A549 (cell line): ENCODE results near the gene PKN1. TPM values are rescaled to one million over a fixed set of nuclear protein-coding genes. Genes with fewer than 3 reads are reported as not detected.

ENCODE experiments used
- ATAC-seq, 2 experiments: fragments of 200-7000 bp in 1 of 2; fragments of >200 bp in 1 of 2; cut with Nextera tagmentation in 1 of 2; cut with Tn5 transposase in 1 of 2; 3 replicates each; pipeline versions ENCODE4 v1.8.0 to v1.9.1; 2018 to 2020; ENCODE audit warnings: mild to moderate bottlenecking in 1 of 2, moderate library complexity in 1 of 2
- CTCF ChIA-PET: fragments of 300-600 bp; sonication (Branson Sonifier 250); formaldehyde crosslinking; extraction: SDS; loops from one replicate; lab custom pipeline; 2021; ENCODE audit warnings: antibody characterized with exemption, inconsistent platforms; lab: Yijun Ruan, JAX
- POLR2A ChIA-PET: fragments of 350-600 bp; formaldehyde crosslinking; extraction: SDS; loops from one replicate; lab custom pipeline; 2021; ENCODE audit warnings: antibody characterized with exemption, inconsistent platforms; lab: Yijun Ruan, JAX
- DNase-seq, 2 experiments: peaks; one replicate each; pipeline versions ENCODE4 v3.0.0 to v3.0.0-alpha.2; 2011 to 2016; ENCODE audit warnings: low read depth in 1 of 2, low spot score in 1 of 2
- FAIRE-seq: peaks from 2 replicates; lab custom pipeline; 2011; peaks lifted over from hg19 to GRCh38; lab: Jason Lieb, UNC
- H3K27ac ChIP-seq, 2 experiments: fragments of >200 bp; sonication (Bioruptor Twin); formaldehyde crosslinking; 3 replicates each; pipeline ENCODE4 v1.5.1; 2016 to 2017
- H3K4me1 ChIP-seq: fragments of >200 bp; sonication (Bioruptor Twin); formaldehyde crosslinking; 3 replicates; pipeline ENCODE4 v1.6.1; 2016
- H3K4me2 ChIP-seq: fragments of >200 bp; sonication (Bioruptor Twin); formaldehyde crosslinking; 3 replicates; pipeline ENCODE4 v1.6.1; 2016
- H3K4me3 ChIP-seq: fragments of >200 bp; sonication (Bioruptor Twin); formaldehyde crosslinking; 3 replicates; pipeline ENCODE4 v1.5.1; 2016
- H3K9me3 ChIP-seq: fragments of >200 bp; sonication (Bioruptor Twin); formaldehyde crosslinking; 3 replicates; pipeline ENCODE4 v1.6.1; 2016
- ATOH8 ChIP-seq: fragments of 250-450 bp; sonication (Bioruptor Pico); IDR thresholded peaks from 2 replicates; pipeline ENCODE4 v1.5.0; 2020; ENCODE audit warnings: low read depth, mild to moderate bottlenecking, moderate library complexity
- CBX2 ChIP-seq: fragments of 200-600 bp; sonication (generic); IDR thresholded peaks from 2 replicates; pipeline ENCODE4 v1.6.1; 2016; ENCODE audit warnings: low read depth, mild to moderate bottlenecking, borderline replicate concordance
- CTCF ChIP-seq: fragments of >200 bp; sonication (Bioruptor Twin); formaldehyde crosslinking; IDR thresholded peaks from 3 replicates; pipeline ENCODE4 v1.5.1; 2016
- EHMT2 ChIP-seq: fragments of 200-600 bp; sonication (generic); IDR thresholded peaks from 2 replicates; pipeline ENCODE4 v1.6.1; 2016; ENCODE audit warnings: antibody characterized with exemption, low read depth, mild to moderate bottlenecking, moderate library complexity
- FOSB ChIP-seq: fragments of 250-450 bp; sonication (Bioruptor Pico); IDR thresholded peaks from 2 replicates; pipeline ENCODE4 v1.5.0; 2020; ENCODE audit warnings: mild to moderate bottlenecking, moderate library complexity
- FOXS1 ChIP-seq: fragments of 250-450 bp; sonication (Bioruptor Pico); IDR thresholded peaks from 2 replicates; pipeline ENCODE4 v1.5.0; 2020; ENCODE audit warnings: mild to moderate bottlenecking, moderate library complexity
- HMGXB4 ChIP-seq: fragments of 250-450 bp; sonication (Bioruptor Pico); IDR thresholded peaks from 2 replicates; pipeline ENCODE4 v1.5.0; 2021; ENCODE audit warnings: mild to moderate bottlenecking, moderate library complexity, borderline replicate concordance
- HOXA7 ChIP-seq: fragments of 250-450 bp; sonication (Bioruptor Pico); IDR thresholded peaks from 2 replicates; pipeline ENCODE4 v1.5.0; 2020; ENCODE audit warnings: mild to moderate bottlenecking, moderate library complexity
- HOXB5 ChIP-seq: fragments of 250-450 bp; sonication (Bioruptor Pico); IDR thresholded peaks from 2 replicates; pipeline ENCODE4 v1.5.0; 2020; ENCODE audit warnings: mild to moderate bottlenecking, moderate library complexity
- JUNB ChIP-seq: fragments of >200 bp; sonication (Bioruptor Twin); formaldehyde crosslinking; IDR thresholded peaks from 2 replicates; pipeline ENCODE4 v1.6.1; 2016
- KDM1A ChIP-seq: fragments of 200-600 bp; sonication (generic); IDR thresholded peaks from 2 replicates; pipeline ENCODE4 v1.6.1; 2016; ENCODE audit warnings: low read depth, mild to moderate bottlenecking
- PHF8 ChIP-seq: fragments of 200-600 bp; sonication (generic); IDR thresholded peaks from 2 replicates; pipeline ENCODE4 v1.6.1; 2016; ENCODE audit warnings: low read depth, mild to moderate bottlenecking, antibody characterized with exemption, moderate library complexity, borderline replicate concordance
- POLR2AphosphoS2 ChIP-seq: conservative IDR thresholded peaks from 2 replicates; pipeline ENCODE4 v1.6.1; 2012; ENCODE audit warnings: low read length, improper control_type of control experiment, inconsistent platforms
- REST ChIP-seq: fragments of 200-600 bp; sonication (generic); IDR thresholded peaks from 2 replicates; pipeline ENCODE4 v1.6.1; 2016; ENCODE audit warnings: antibody characterized with exemption, mild to moderate bottlenecking, moderate library complexity
- SREBF2 ChIP-seq: fragments of 450-650 bp; IDR thresholded peaks from 2 replicates; pipeline ENCODE4 v1.6.1; 2014; ENCODE audit warnings: mild to moderate bottlenecking, moderate library complexity
- ZFP36 ChIP-seq: fragments of 450-650 bp; IDR thresholded peaks from 2 replicates; pipeline ENCODE4 v1.6.1; 2014; ENCODE audit warnings: borderline replicate concordance; ENCODE audit not compliant: partially characterized antibody
- WGBS: methylation state at CpG from one replicate; pipeline ENCODE4 v1.1.6; 2017; ENCODE audit errors: missing lambda C conversion rate; 5-methylcytosine and 5-hydroxymethylcytosine counted together
- polyA plus RNA-seq, 4 experiments: library from polyadenylated mRNA; depleted of rRNA in 3 of 4; stranded (reverse); fragments of >200 nt; fragmentation: RNase III in 1 of 4; extraction: RNeasy Plus Mini Kit Qiagen cat#74134 plus additional on column Dnase treatment in 1 of 4; gene quantifications; 2 replicates in 3 of 4; 3 replicates in 1 of 4; pipeline ENCODE4 v1.2.3, GENCODE V29; 2011 to 2017

Gene PKN1
- polyA plus RNA-seq, 2 of the 4 experiments (the other 2 are of a cell fraction): 33.4 to 37.3 TPM

- TF ChIP-seq REST: no peak
- no peak for TF ChIP-seq JUNB
- no peak for TF ChIP-seq HMGXB4 (CRISPR knock-in tag)
- TF ChIP-seq POLR2AphosphoS2: no peak
- no peak for TF ChIP-seq EHMT2
- no peak for TF ChIP-seq ZFP36
- peak; percentile 55; the same call in 1 of the 2 replicates for TF ChIP-seq PHF8
- TF ChIP-seq HOXA7 (CRISPR knock-in tag): no peak
- TF ChIP-seq FOXS1 (CRISPR knock-in tag): no peak
- no peak for TF ChIP-seq SREBF2
- peak; percentile 32; the same call in 1 of the 2 replicates for TF ChIP-seq ATOH8 (CRISPR knock-in tag)
Observed at GRCh38 chr19:14419106-14419813, 13.8 kb upstream of the PKN1 start, which contains the start of gene DDX39A (continued).

- ChIA-PET POLR2A (no interaction called here), CTCF (no interaction called here)
- no peak overlapping the region for H3K27ac ChIP-seq
- no peaks in the 10 kb centered on the region for H3K9me3 ChIP-seq
- FAIRE-seq (no peak), ATAC-seq (no peak), DNase-seq (no peak)
- H3K4me1 ChIP-seq: peaks cover 7% of the 10 kb centered on the region; the same call in 1 of the 3 replicates
- no peak overlapping the region for H3K4me3 ChIP-seq
- TF ChIP-seq KDM1A (no peak), FOSB (CRISPR knock-in tag) (no peak), CTCF (no peak), HOXB5 (CRISPR knock-in tag) (no peak), CBX2 (no peak)
- no peak overlapping the region for H3K4me2 ChIP-seq
- 79% methylated on average over 7 of the region's 7 CpGs for WGBS
Observed at GRCh38 chr19:14425696-14426138, 7.4 kb upstream of the PKN1 start.
